ENCODE measurements around the gene RFX4. TPM values are rescaled to one million over a fixed set of nuclear protein-coding genes. Genes with fewer than 3 reads are reported as not detected.

The RFX4 gene
- total and polyA plus RNA-seq, 3 donors from 2014 or later: 52.7 to 217 (median 86.4) TPM

- 56 to 57% methylated on average over 3 of the region's 3 CpGs for WGBS, 2 donors
- Histone ChIP-seq H3K9me3 (no peaks in the 10 kb centered on the region), H3K27me3 (no peaks in the 10 kb centered on the region), H3K36me3 (ENCODE audit: low read depth, missing control alignments) (no peaks in the 10 kb centered on the region), H3K27ac (no peak overlapping the region), H3K4me1 (peaks cover 19% of the 10 kb centered on the region), H3K4me3 (no peak overlapping the region)
- TF ChIP-seq CTCF (IDR thresholded peaks at IDR 0.05): no peak
- no peak for TF ChIP-seq POLR2A (IDR thresholded peaks at IDR 0.05)
- DNase-seq: no peak
- intact Hi-C loops (cut with DNase I; ENCODE audit: low total_unique reads): no loop called here
Observed at GRCh38 chr12:106780010-106780631, 197.3 kb downstream of the RFX4 start.

GRCh38 chr12:106782619-106783018 lies 199.8 kb downstream of the RFX4 start:
- no peaks in the 10 kb centered on the region for H3K9me3 ChIP-seq

GRCh38 chr12:106783515-106783914 lies 200.7 kb downstream of the RFX4 start:
- no peak for TF ChIP-seq CTCF (IDR thresholded peaks at IDR 0.05)
- Histone ChIP-seq H3K27me3 (no peaks in the 10 kb centered on the region), H3K9me3 (no peaks in the 10 kb centered on the region), H3K36me3 (ENCODE audit: low read depth, missing control alignments) (no peaks in the 10 kb centered on the region), H3K4me3 (no peak overlapping the region), H3K27ac (peak overlapping the region in 1 of 2 donors; percentile 33), H3K4me1 (peaks cover 15% of the 10 kb centered on the region)
- no peak for DNase-seq
- intact Hi-C loops (cut with DNase I; ENCODE audit: low total_unique reads): no loop called here
- WGBS, 2 donors: 67 to 68% methylated on average over 5 of the region's 5 CpGs

More at GRCh38 chr12:106782619-106783018, 199.8 kb downstream of the RFX4 start:
- 22 to 43% methylated on average over 1 of the region's 1 CpG for WGBS, 2 donors
- H3K4me1 ChIP-seq: peaks cover 15% of the 10 kb centered on the region
- H3K36me3 ChIP-seq (ENCODE audit: low read depth, missing control alignments): no peaks in the 10 kb centered on the region
- peak overlapping the region in 1 of 2 donors; percentile 33 for H3K27ac ChIP-seq
- no peak for DNase-seq
- H3K4me3 ChIP-seq: no peak overlapping the region
- H3K27me3 ChIP-seq: no peaks in the 10 kb centered on the region
- TF ChIP-seq CTCF (IDR thresholded peaks at IDR 0.05) (no peak), POLR2A (IDR thresholded peaks at IDR 0.05) (no peak)
- intact Hi-C loops (cut with DNase I; ENCODE audit: low total_unique reads): no loop called here

- WGBS, 2 donors: 93 to 96% methylated on average over 2 of the region's 2 CpGs
Observed at GRCh38 chr12:106790020-106790419, 207.2 kb downstream of the RFX4 start.

More at GRCh38 chr12:106790020-106790419, 207.2 kb downstream of the RFX4 start:
- Histone ChIP-seq H3K9me3 (no peaks in the 10 kb centered on the region), H3K4me3 (no peak overlapping the region), H3K27ac (no peak overlapping the region), H3K36me3 (ENCODE audit: low read depth, missing control alignments) (no peaks in the 10 kb centered on the region), H3K4me1 (no peaks in the 10 kb centered on the region), H3K27me3 (no peaks in the 10 kb centered on the region)
- intact Hi-C loops (cut with DNase I; ENCODE audit: low total_unique reads): no loop called here
- DNase-seq: no peak
- TF ChIP-seq POLR2A (IDR thresholded peaks at IDR 0.05): no peak
- no peak for TF ChIP-seq CTCF (IDR thresholded peaks at IDR 0.05)

Measured in testis (tissue), 3 donors.